ENCODE data around the gene CEACAM5. TPM values are rescaled to one million over a fixed set of nuclear protein-coding genes. Genes with fewer than 3 reads are reported as not detected.

CEACAM5 gene
- total RNA-seq (2022; extraction: Qiagen RNA extraction; ENCODE audit: low read depth), result 1.8 to 2.6 TPM (median 2.4 TPM) in 5 replicates

GRCh38 chr19:41708481-41708880 is at the start of gene CEACAM5:
Gene CEACAM5 (plus strand): TSS chr19:41708626. CDS start chr19:41708732, 106 bp downstream.

DNA sequence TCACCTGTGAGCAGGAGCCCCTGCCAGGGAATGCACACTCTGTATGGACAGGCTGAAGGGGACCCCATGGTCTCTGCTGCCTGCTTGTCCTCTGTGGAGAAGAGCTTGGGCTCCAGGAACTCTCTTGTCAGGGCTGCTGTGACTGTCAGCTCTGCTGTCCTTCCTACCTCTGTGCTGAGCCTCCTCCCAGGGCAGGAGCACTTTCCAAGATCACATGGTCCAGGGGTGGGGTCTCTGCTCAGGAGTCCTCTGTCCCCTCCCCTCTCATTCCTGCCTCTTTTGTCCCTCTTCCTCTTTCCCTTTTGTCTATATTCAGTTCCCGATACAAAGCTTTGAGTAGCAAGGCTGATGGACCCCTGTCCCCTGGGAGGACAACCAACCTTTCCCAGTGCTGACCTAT is 20.3 kb upstream of the CEACAM5 start, which contains the start of gene CEACAM7:
CEACAM7 (minus strand) TSS at position 173 of the 400 bp plus-strand sequence; CDS start at position 68, 105 bp downstream.

GRCh38 chr19:41755328-41755913 is 47.0 kb downstream of the CEACAM5 start, which contains the start of gene CEACAM6:
Gene CEACAM6 (plus strand): TSS chr19:41755530. CDS start chr19:41755639, 109 bp downstream.

Other genes with a start within 250 kb of the CEACAM5 start
- not detected in 5 replicates for gene CEACAM21, start 132.5 kb upstream of the CEACAM5 start, total RNA-seq (2022; extraction: Qiagen RNA extraction; ENCODE audit: low read depth)
- not detected in 5 replicates for gene CEACAM4, start 81.6 kb upstream of the CEACAM5 start, total RNA-seq (2022; extraction: Qiagen RNA extraction; ENCODE audit: low read depth)
- 0.05 to 0.08 TPM in 2 of 5 replicates, not detected in the others for gene CEACAM7, start 20.4 kb upstream of the CEACAM5 start, total RNA-seq (2022; extraction: Qiagen RNA extraction; ENCODE audit: low read depth)
- gene CEACAM6, start 46.9 kb downstream of the CEACAM5 start, total RNA-seq (2022; extraction: Qiagen RNA extraction; ENCODE audit: low read depth), result 20.9 to 30.9 TPM (median 27.0 TPM) in 5 replicates
- not detected in 5 replicates for gene CEACAM3, start 88.0 kb downstream of the CEACAM5 start, total RNA-seq (2022; extraction: Qiagen RNA extraction; ENCODE audit: low read depth)
- not detected in 5 replicates for gene LYPD4, start 136.1 kb downstream of the CEACAM5 start, total RNA-seq (2022; extraction: Qiagen RNA extraction; ENCODE audit: low read depth)
- not detected in 5 replicates for gene DMRTC2, start 136.4 kb downstream of the CEACAM5 start, total RNA-seq (2022; extraction: Qiagen RNA extraction; ENCODE audit: low read depth)
- gene RPS19, start 151.6 kb downstream of the CEACAM5 start, total RNA-seq (2022; extraction: Qiagen RNA extraction; ENCODE audit: low read depth), result 8,700 to 10,627 TPM (median 8,984 TPM) in 5 replicates
- gene CD79A, start 168.7 kb downstream of the CEACAM5 start, total RNA-seq (2022; extraction: Qiagen RNA extraction; ENCODE audit: low read depth), result 1.1 to 1.2 TPM (median 1.1 TPM) in 5 replicates
- 78.2 to 125 TPM (median 109 TPM) in 5 replicates for gene ARHGEF1, start 174.6 kb downstream of the CEACAM5 start, total RNA-seq (2022; extraction: Qiagen RNA extraction; ENCODE audit: low read depth)
- gene ERFL, start 219.8 kb downstream of the CEACAM5 start, total RNA-seq (2022; extraction: Qiagen RNA extraction; ENCODE audit: low read depth), result 0.20 to 0.45 TPM (median 0.28 TPM) in 5 replicates

Data from A549 treated with DMSO at 1 μM for 4 hours (cell line).